Stimulated activated CD4-positive, alpha-beta T cell treated with anti-CD3 and anti-CD28 coated beads, TNF-alpha, amount 100 ng/mL, for 1 hour (primary cell): ENCODE data around the gene BBS9.

Source experiments
- DNase-seq, 3 donors: peaks; one replicate each; pipeline ENCODE4 v3.0.0-alpha.2; 2020; ENCODE audit warnings: low read depth in 3 of 3, low spot score in 1 of 3

BBS9 gene

GRCh38 chr7:33591490-33591889 lies 462.1 kb downstream of the BBS9 start:
- no peak for DNase-seq

GRCh38 chr7:33592718-33593117 lies 463.4 kb downstream of the BBS9 start:
- DNase-seq: no peak

GRCh38 chr7:33593611-33594010 lies 464.2 kb downstream of the BBS9 start:
- DNase-seq: no peak

- no peak for DNase-seq
Observed at GRCh38 chr7:33596686-33597085, 467.3 kb downstream of the BBS9 start.

GRCh38 chr7:33597181-33597580 lies 467.8 kb downstream of the BBS9 start:
- no peak for DNase-seq

- DNase-seq: no peak
Observed at GRCh38 chr7:33601101-33601500, 471.7 kb downstream of the BBS9 start.

- DNase-seq: no peak
Observed at GRCh38 chr7:33601884-33602283, 472.5 kb downstream of the BBS9 start.

- DNase-seq: no peak
Observed at GRCh38 chr7:33604056-33604455, 474.7 kb downstream of the BBS9 start.

- no peak for DNase-seq
Observed at GRCh38 chr7:33610918-33611317, 481.6 kb downstream of the BBS9 start.

GRCh38 chr7:33612442-33612841 lies 483.1 kb downstream of the BBS9 start:
- no peak for DNase-seq

- no peak for DNase-seq
Observed at GRCh38 chr7:33614357-33615117, 485.2 kb downstream of the BBS9 start.

- no peak for DNase-seq
Observed at GRCh38 chr7:33616752-33617151, 487.4 kb downstream of the BBS9 start.

GRCh38 chr7:33619264-33619663 lies 489.9 kb downstream of the BBS9 start:
- DNase-seq: no peak

- DNase-seq: no peak
Observed at GRCh38 chr7:33623267-33623666, 493.9 kb downstream of the BBS9 start.

GRCh38 chr7:33624215-33624614 lies 494.9 kb downstream of the BBS9 start:
- no peak for DNase-seq

GRCh38 chr7:33626869-33627268 lies 497.5 kb downstream of the BBS9 start:
- DNase-seq: no peak

- DNase-seq: no peak
Observed at GRCh38 chr7:33627741-33628140, 498.4 kb downstream of the BBS9 start.

GRCh38 chr7:33628894-33629293 lies 499.5 kb downstream of the BBS9 start:
- DNase-seq: no peak

GRCh38 chr7:33630359-33630758 lies 501.0 kb downstream of the BBS9 start:
- no peak for DNase-seq

- DNase-seq: no peak
Observed at GRCh38 chr7:33632322-33632721, 503.0 kb downstream of the BBS9 start.

- no peak for DNase-seq
Observed at GRCh38 chr7:33632840-33633525, 503.6 kb downstream of the BBS9 start.

- no peak for DNase-seq
Observed at GRCh38 chr7:33634606-33635005, 505.2 kb downstream of the BBS9 start.

GRCh38 chr7:33636359-33636758 lies 507.0 kb downstream of the BBS9 start:
- DNase-seq: no peak
